WTC11 (cell line): ENCODE results near the gene RNASET2. TPM values are rescaled to one million over a fixed set of nuclear protein-coding genes. Genes with fewer than 3 reads are reported as not detected.
A peak's percentile ranks its signal among the peaks of the same experiment; 100 is the strongest.
"Not testable (repeated sequence)": the region's sequence is repeated elsewhere in the genome, so short reads cannot be mapped to it uniquely, and the experiment has no call there.

ENCODE experiments used
- ATAC-seq: fragments of 200-7000 bp; cut with Tn5 transposase; 2 replicates; pipeline ENCODE4 v1.10.0; 2021; ENCODE audit warnings: mild to moderate bottlenecking, moderate library complexity
- CTCF ChIA-PET: fragments of 300-600 bp; sonication (Branson Sonifier 250); formaldehyde crosslinking; loops from one replicate; lab custom pipeline; 2021; ENCODE audit warnings: antibody characterized with exemption; lab: Charles Lee
- POLR2A ChIA-PET: fragments of 350-600 bp; sonication (Branson Sonifier 250); formaldehyde crosslinking; loops from one replicate; lab custom pipeline; 2021; ENCODE audit warnings: antibody characterized with exemption; lab: Charles Lee
- DNase-seq: peaks from one replicate; pipeline ENCODE4 v3.0.0; 2021; ENCODE audit warnings: low spot score
- H3K27ac Mint-ChIP-seq: 2 replicates; pipeline ENCODE4 v1.8.0; 2021; ENCODE audit warnings: mixed read lengths
- H3K27me3 Mint-ChIP-seq: 2 replicates; pipeline ENCODE4 v1.8.0; 2021; ENCODE audit warnings: low read depth, mild to moderate bottlenecking, moderate library complexity, mixed read lengths
- H3K36me3 Mint-ChIP-seq: 2 replicates; pipeline ENCODE4 v1.8.0; 2021; ENCODE audit warnings: mixed read lengths
- H3K4me1 Mint-ChIP-seq: 2 replicates; pipeline ENCODE4 v1.8.0; 2022; ENCODE audit warnings: mixed read lengths
- H3K4me3 Mint-ChIP-seq: 2 replicates; pipeline ENCODE4 v1.8.0; 2021; ENCODE audit warnings: mild to moderate bottlenecking, moderate library complexity, mixed read lengths
- H3K9me3 Mint-ChIP-seq: 2 replicates; pipeline ENCODE4 v1.8.0; 2021; ENCODE audit warnings: mixed read lengths
- CDX4 ChIP-seq: fragments of 250-450 bp; sonication (Bioruptor Pico); IDR thresholded peaks from 2 replicates; pipeline ENCODE4 v1.9.0; 2021; ENCODE audit warnings: moderate library complexity, mild to moderate bottlenecking, inconsistent platforms, borderline replicate concordance
- CREM ChIP-seq: sonication (generic); formaldehyde crosslinking; IDR thresholded peaks from 2 replicates; pipeline ENCODE4 v1.8.1; 2022; ENCODE audit warnings: mild to moderate bottlenecking, missing genetic modification reagents, moderate library complexity
- ELF4 ChIP-seq: sonication (generic); formaldehyde crosslinking; IDR thresholded peaks from 2 replicates; pipeline ENCODE4 v1.8.1; 2022; ENCODE audit warnings: low read depth, mild to moderate bottlenecking, moderate library complexity, missing genetic modification reagents
- FOXK1 ChIP-seq: sonication (generic); formaldehyde crosslinking; IDR thresholded peaks from 2 replicates; pipeline ENCODE4 v1.8.0; 2022; ENCODE audit warnings: mild to moderate bottlenecking, moderate library complexity, missing genetic modification reagents
- FOXP1 ChIP-seq: sonication (generic); formaldehyde crosslinking; IDR thresholded peaks from 2 replicates; pipeline ENCODE4 v1.8.0; 2022; ENCODE audit warnings: missing genetic modification reagents, mild to moderate bottlenecking, moderate library complexity, borderline replicate concordance
- FOXP4 ChIP-seq: sonication (generic); formaldehyde crosslinking; IDR thresholded peaks from 2 replicates; pipeline ENCODE4 v1.8.0; 2022; ENCODE audit warnings: mild to moderate bottlenecking, missing genetic modification reagents
- JUN ChIP-seq: sonication (generic); formaldehyde crosslinking; IDR thresholded peaks from 2 replicates; pipeline ENCODE4 v1.8.0; 2023; ENCODE audit warnings: mild to moderate bottlenecking, missing genetic modification reagents
- MXD4 ChIP-seq: fragments of 250-450 bp; sonication (Bioruptor Pico); IDR thresholded peaks from 2 replicates; pipeline ENCODE4 v1.8.0; 2021; ENCODE audit warnings: mild to moderate bottlenecking, moderate library complexity, borderline replicate concordance
- PRDM15 ChIP-seq: sonication (generic); formaldehyde crosslinking; IDR thresholded peaks from 2 replicates; pipeline ENCODE4 v1.8.0; 2022; ENCODE audit warnings: missing genetic modification reagents
- RELA ChIP-seq: sonication (generic); formaldehyde crosslinking; IDR thresholded peaks from 2 replicates; pipeline ENCODE4 v1.8.1; 2022; ENCODE audit warnings: missing genetic modification reagents, mild to moderate bottlenecking, borderline replicate concordance
- RORB ChIP-seq: fragments of 250-450 bp; sonication (Bioruptor Pico); IDR thresholded peaks from 2 replicates; pipeline ENCODE4 v1.9.0; 2021; ENCODE audit warnings: mild to moderate bottlenecking
- SOX15 ChIP-seq: fragments of 250-450 bp; sonication (Bioruptor Pico); IDR thresholded peaks from 2 replicates; pipeline ENCODE4 v1.9.0; 2021; ENCODE audit warnings: mild to moderate bottlenecking
- TCF7 ChIP-seq: sonication (generic); formaldehyde crosslinking; IDR thresholded peaks from 2 replicates; pipeline ENCODE4 v1.8.0; 2022; ENCODE audit warnings: mild to moderate bottlenecking, low read depth, missing genetic modification reagents, moderate library complexity
- USF2 ChIP-seq: sonication (generic); formaldehyde crosslinking; IDR thresholded peaks from 2 replicates; pipeline ENCODE4 v1.8.1; 2023; ENCODE audit warnings: mild to moderate bottlenecking, missing genetic modification reagents, moderate library complexity
- ZBTB43 ChIP-seq: sonication (generic); formaldehyde crosslinking; IDR thresholded peaks from 2 replicates; pipeline ENCODE4 v1.8.1; 2023; ENCODE audit warnings: mild to moderate bottlenecking, missing genetic modification reagents
- ZMAT4 ChIP-seq: fragments of 250-450 bp; sonication (Bioruptor Pico); IDR thresholded peaks from 2 replicates; pipeline ENCODE4 v1.9.0; 2021; ENCODE audit warnings: mild to moderate bottlenecking
- ZNF121 ChIP-seq: sonication (generic); formaldehyde crosslinking; IDR thresholded peaks from 2 replicates; pipeline ENCODE4 v1.8.0; 2023; ENCODE audit warnings: missing genetic modification reagents
- ZNF232 ChIP-seq: sonication (generic); formaldehyde crosslinking; IDR thresholded peaks from 2 replicates; pipeline ENCODE4 v1.8.0; 2022; ENCODE audit warnings: mild to moderate bottlenecking, missing genetic modification reagents
- ZNF416 ChIP-seq: fragments of 250-450 bp; sonication (Bioruptor Pico); IDR thresholded peaks from 2 replicates; pipeline ENCODE4 v1.9.0; 2021; ENCODE audit warnings: mild to moderate bottlenecking, inconsistent platforms
- total RNA-seq: library from RNA; stranded (reverse); gene quantifications from 3 replicates; pipeline ENCODE4 v1.2.3, GENCODE V29; 2021

Gene RNASET2
- total RNA-seq, 1 experiment from 2014 or later, result 35.6 TPM

GRCh38 chr6:166949528-166950442 is 6.6 kb downstream of the RNASET2 start:
- TF ChIP-seq ZBTB43 (CRISPR knock-in tag), result 0 out of 2 replicates have a peak, but pooled peaks have one; percentile 48
- TF ChIP-seq TCF7 (CRISPR knock-in tag), result no peak
- TF ChIP-seq FOXK1 (CRISPR knock-in tag), result peak; percentile 49; the same call in 1 of the 2 replicates
- TF ChIP-seq ZNF121, result peak; percentile 64; the same call in 1 of the 2 replicates
- no peak for TF ChIP-seq USF2 (CRISPR knock-in tag)
- ATAC-seq (peak; percentile 90), DNase-seq (peak; percentile 46)
- Mint-ChIP-seq H3K9me3 (peaks cover 14% of the 10 kb centered on the region), H3K4me1 (peaks cover 24% of the 10 kb centered on the region), H3K4me3 (peak overlapping the region; percentile 40; the same call in 1 of the 2 replicates), H3K27me3 (no peaks in the 10 kb centered on the region), H3K27ac (peak overlapping the region; percentile 91), H3K36me3 (peaks cover 52% of the 10 kb centered on the region)
- CTCF ChIA-PET, result interaction anchor here (1.0 to 3.1 kb wide), 5 partner anchors 26 to 175 kb away, joined by 3 to 44 read pairs (median 4); partner anchors contain the start of gene CEP43
- POLR2A ChIA-PET, result no interaction called here

- POLR2A ChIA-PET, H3K27me3 Mint-ChIP-seq, H3K27ac Mint-ChIP-seq, DNase-seq, H3K4me3 Mint-ChIP-seq, ATAC-seq: not testable (repeated sequence)
- Mint-ChIP-seq H3K36me3 (peaks cover 52% of the 10 kb centered on the region), H3K9me3 (peaks cover 14% of the 10 kb centered on the region), H3K4me1 (peaks cover 24% of the 10 kb centered on the region)
- CTCF ChIA-PET, result interaction anchor here (0.6 kb wide), 1 partner anchor 12 kb away, joined by 3 read pairs; no protein-coding TSS in a partner anchor
Measured at GRCh38 chr6:166948724-166949123, 7.6 kb downstream of the RNASET2 start.

- ChIA-PET CTCF (interaction anchor here (0.6 kb wide), 1 partner anchor 404 kb away, joined by 3 read pairs; no protein-coding TSS in a partner anchor), POLR2A (no interaction called here)
- Mint-ChIP-seq H3K4me3 (no peak overlapping the region), H3K36me3 (peaks cover 49% of the 10 kb centered on the region), H3K27me3 (no peaks in the 10 kb centered on the region), H3K27ac (no peak overlapping the region), H3K9me3 (peaks cover 14% of the 10 kb centered on the region), H3K4me1 (peaks cover 21% of the 10 kb centered on the region)
- ATAC-seq (no peak), DNase-seq (no peak)
- TF ChIP-seq CDX4 (CRISPR knock-in tag) (no peak), FOXP4 (CRISPR knock-in tag) (no peak), ZNF232 (CRISPR knock-in tag) (no peak), RORB (CRISPR knock-in tag) (no peak), ZNF416 (no peak), USF2 (CRISPR knock-in tag) (no peak), CREM (CRISPR knock-in tag) (no peak), MXD4 (CRISPR knock-in tag) (no peak), ELF4 (CRISPR knock-in tag) (no peak), FOXP1 (CRISPR knock-in tag) (no peak), PRDM15 (CRISPR knock-in tag) (no peak), RELA (CRISPR knock-in tag) (no peak), SOX15 (CRISPR knock-in tag) (no peak), ZMAT4 (no peak), JUN (CRISPR knock-in tag) (no peak)
Measured at GRCh38 chr6:166947251-166947650, 9.1 kb downstream of the RNASET2 start.
